ENCODE data around the gene ODAD3. TPM values are rescaled to one million over a fixed set of nuclear protein-coding genes. Genes with fewer than 3 reads are reported as not detected.
"Not testable (repeated sequence)": the region's sequence is repeated elsewhere in the genome, so short reads cannot be mapped to it uniquely, and the experiment has no call there.

ODAD3 gene
- total RNA-seq, 1 donor from 2014 or later, result 0.15 TPM

GRCh38 chr19:11437955-11438354 lies 3.0 kb upstream of the ODAD3 start:
- DNase-seq (ENCODE audit: low spot score), result no peak
- Mint-ChIP-seq H3K4me1 (ENCODE audit: low read depth) (peaks cover 24% of the 10 kb centered on the region), H3K27ac (ENCODE audit: unreplicated experiment) (no peak overlapping the region), H3K9me3 (ENCODE audit: low read depth) (no peaks in the 10 kb centered on the region), H3K27me3 (ENCODE audit: low read depth) (no peaks in the 10 kb centered on the region), H3K4me3 (ENCODE audit: unreplicated experiment) (peak overlapping the region; percentile 31), H3K36me3 (ENCODE audit: low read depth) (peaks cover 12% of the 10 kb centered on the region)
- TF ChIP-seq, protein P1, sequence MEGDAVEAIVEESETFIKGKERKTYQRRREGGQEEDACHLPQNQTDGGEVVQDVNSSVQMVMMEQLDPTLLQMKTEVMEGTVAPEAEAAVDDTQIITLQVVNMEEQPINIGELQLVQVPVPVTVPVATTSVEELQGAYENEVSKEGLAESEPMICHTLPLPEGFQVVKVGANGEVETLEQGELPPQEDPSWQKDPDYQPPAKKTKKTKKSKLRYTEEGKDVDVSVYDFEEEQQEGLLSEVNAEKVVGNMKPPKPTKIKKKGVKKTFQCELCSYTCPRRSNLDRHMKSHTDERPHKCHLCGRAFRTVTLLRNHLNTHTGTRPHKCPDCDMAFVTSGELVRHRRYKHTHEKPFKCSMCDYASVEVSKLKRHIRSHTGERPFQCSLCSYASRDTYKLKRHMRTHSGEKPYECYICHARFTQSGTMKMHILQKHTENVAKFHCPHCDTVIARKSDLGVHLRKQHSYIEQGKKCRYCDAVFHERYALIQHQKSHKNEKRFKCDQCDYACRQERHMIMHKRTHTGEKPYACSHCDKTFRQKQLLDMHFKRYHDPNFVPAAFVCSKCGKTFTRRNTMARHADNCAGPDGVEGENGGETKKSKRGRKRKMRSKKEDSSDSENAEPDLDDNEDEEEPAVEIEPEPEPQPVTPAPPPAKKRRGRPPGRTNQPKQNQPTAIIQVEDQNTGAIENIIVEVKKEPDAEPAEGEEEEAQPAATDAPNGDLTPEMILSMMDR (IDR thresholded peaks at IDR 0.05), result no peak

DNA sequence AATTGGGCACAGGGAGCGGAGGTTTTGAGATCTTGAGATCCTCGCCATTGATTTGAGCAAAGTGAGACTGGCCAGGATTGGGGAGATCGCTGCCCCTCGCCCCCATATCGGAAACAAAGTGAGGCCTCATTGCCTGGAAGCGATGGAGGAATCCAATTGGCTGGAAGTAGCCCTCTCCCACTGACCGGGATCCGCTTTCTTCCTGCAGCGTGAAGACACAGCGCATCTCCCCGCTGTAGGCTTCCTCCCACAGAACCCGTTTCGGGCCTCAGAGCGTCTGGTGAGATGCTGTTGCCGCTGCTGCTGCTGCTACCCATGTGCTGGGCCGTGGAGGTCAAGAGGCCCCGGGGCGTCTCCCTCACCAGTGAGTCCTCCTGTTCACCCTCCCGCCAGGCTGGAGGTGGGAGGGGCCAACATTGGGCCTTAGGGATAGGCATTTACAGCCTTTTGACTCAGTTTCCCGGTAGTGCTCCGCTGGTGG lies 952 bp upstream of the ODAD3 start:
- Mint-ChIP-seq H3K27ac (ENCODE audit: unreplicated experiment) (peak overlapping the region; percentile 96), H3K4me1 (ENCODE audit: low read depth) (peaks cover 21% of the 10 kb centered on the region), H3K27me3 (ENCODE audit: low read depth) (no peaks in the 10 kb centered on the region), H3K4me3 (ENCODE audit: unreplicated experiment) (peak overlapping the region; percentile 100), H3K36me3 (ENCODE audit: low read depth) (peaks cover 2% of the 10 kb centered on the region), H3K9me3 (ENCODE audit: low read depth) (no peaks in the 10 kb centered on the region)
- TF ChIP-seq, protein P1 (IDR thresholded peaks at IDR 0.05), result no peak
- no peak for DNase-seq (ENCODE audit: low spot score)

GRCh38 chr19:11434703-11435056 lies 241 bp downstream of the ODAD3 start:
- Mint-ChIP-seq H3K4me3 (ENCODE audit: unreplicated experiment) (peak overlapping the region; percentile 100), H3K36me3 (ENCODE audit: low read depth) (peaks cover 2% of the 10 kb centered on the region), H3K9me3 (ENCODE audit: low read depth) (no peaks in the 10 kb centered on the region), H3K27me3 (ENCODE audit: low read depth) (no peaks in the 10 kb centered on the region), H3K4me1 (ENCODE audit: low read depth) (peaks cover 21% of the 10 kb centered on the region), H3K27ac (ENCODE audit: unreplicated experiment) (peak overlapping the region; percentile 96)
- TF ChIP-seq, protein P1 (IDR thresholded peaks at IDR 0.05), result no peak
- DNase-seq (ENCODE audit: low spot score), result no peak

GRCh38 chr19:11433526-11433925 lies 1.4 kb downstream of the ODAD3 start:
- not testable (repeated sequence) for H3K9me3 Mint-ChIP-seq (ENCODE audit: low read depth); H3K27me3 Mint-ChIP-seq (ENCODE audit: low read depth); DNase-seq (ENCODE audit: low spot score); H3K27ac Mint-ChIP-seq (ENCODE audit: unreplicated experiment); H3K36me3 Mint-ChIP-seq (ENCODE audit: low read depth); H3K4me3 Mint-ChIP-seq (ENCODE audit: unreplicated experiment)
- H3K4me1 Mint-ChIP-seq (ENCODE audit: low read depth), result peaks cover 21% of the 10 kb centered on the region

- no peaks in the 10 kb centered on the region for H3K36me3 Mint-ChIP-seq (ENCODE audit: low read depth)
- no peak overlapping the region for H3K4me3 Mint-ChIP-seq (ENCODE audit: unreplicated experiment)
- TF ChIP-seq, protein P1 (IDR thresholded peaks at IDR 0.05), result no peak
- peaks cover 13% of the 10 kb centered on the region for H3K27me3 Mint-ChIP-seq (ENCODE audit: low read depth)
- H3K9me3 Mint-ChIP-seq (ENCODE audit: low read depth), result no peaks in the 10 kb centered on the region
- no peak overlapping the region for H3K27ac Mint-ChIP-seq (ENCODE audit: unreplicated experiment)
- DNase-seq (ENCODE audit: low spot score), result no peak
- H3K4me1 Mint-ChIP-seq (ENCODE audit: low read depth), result peaks cover 4% of the 10 kb centered on the region
Measured at GRCh38 chr19:11426656-11427055, 8.3 kb downstream of the ODAD3 start.

GRCh38 chr19:11425719-11426457 lies 9.0 kb downstream of the ODAD3 start:
- no peaks in the 10 kb centered on the region for H3K36me3 Mint-ChIP-seq (ENCODE audit: low read depth)
- H3K27me3 Mint-ChIP-seq (ENCODE audit: low read depth), result peaks cover 17% of the 10 kb centered on the region
- H3K4me3 Mint-ChIP-seq (ENCODE audit: unreplicated experiment), result no peak overlapping the region

More at GRCh38 chr19:11425719-11426457, 9.0 kb downstream of the ODAD3 start:
- Mint-ChIP-seq H3K4me1 (ENCODE audit: low read depth) (peaks cover 9% of the 10 kb centered on the region), H3K27ac (ENCODE audit: unreplicated experiment) (no peak overlapping the region), H3K9me3 (ENCODE audit: low read depth) (no peaks in the 10 kb centered on the region)
- DNase-seq (ENCODE audit: low spot score), result no peak
- TF ChIP-seq, protein P1 (IDR thresholded peaks at IDR 0.05), result no peak

Data from chondrocyte (in vitro differentiated cells).